ENCODE results near the gene CREB5. TPM values are rescaled to one million over a fixed set of nuclear protein-coding genes. Genes with fewer than 3 reads are reported as not detected.

The CREB5 gene
- total and polyA plus RNA-seq, 2 of the 8 experiments (the other 6 are each of a cell fraction or from before 2014, with no cell fraction given), result 2.4 to 2.7 TPM

DNA sequence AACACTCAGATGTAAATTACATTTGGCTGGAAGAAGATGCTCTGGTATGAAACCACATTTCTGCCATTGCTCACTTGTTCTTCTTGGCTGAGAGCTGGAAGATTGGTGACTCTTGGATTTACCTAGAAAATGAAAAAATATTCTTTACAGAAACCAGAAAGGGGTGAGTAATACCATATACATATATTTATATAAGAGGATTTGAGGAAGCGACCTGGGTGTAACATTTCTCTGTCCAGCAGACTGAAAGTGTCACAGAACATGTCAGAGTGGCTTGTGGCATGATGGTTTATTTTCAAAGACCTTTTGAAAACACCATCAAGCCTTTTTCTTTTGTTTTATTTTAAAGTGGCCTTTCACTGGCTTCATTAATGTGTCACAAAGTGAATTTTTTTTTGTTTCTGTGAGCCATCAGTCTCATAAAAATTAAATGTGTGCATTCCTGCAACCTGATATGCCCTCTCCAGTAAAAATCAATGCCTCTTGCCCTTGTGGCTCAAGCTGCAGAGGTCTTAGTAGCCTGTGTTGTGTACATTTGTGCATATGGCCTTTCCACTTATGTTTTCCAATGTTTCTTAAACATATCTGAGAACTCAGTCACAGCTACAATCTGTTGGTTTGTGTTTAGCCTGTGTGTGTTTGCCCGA, 23.5 kb downstream of the CREB5 start (continued):
- TF ChIP-seq HDAC2 (IDR thresholded peaks at IDR 0.05; ENCODE audit: borderline replicate concordance in 1 of 2, low read depth in 2 of 2, low read length in 2 of 2), result no peak
- TF ChIP-seq, protein P1, sequence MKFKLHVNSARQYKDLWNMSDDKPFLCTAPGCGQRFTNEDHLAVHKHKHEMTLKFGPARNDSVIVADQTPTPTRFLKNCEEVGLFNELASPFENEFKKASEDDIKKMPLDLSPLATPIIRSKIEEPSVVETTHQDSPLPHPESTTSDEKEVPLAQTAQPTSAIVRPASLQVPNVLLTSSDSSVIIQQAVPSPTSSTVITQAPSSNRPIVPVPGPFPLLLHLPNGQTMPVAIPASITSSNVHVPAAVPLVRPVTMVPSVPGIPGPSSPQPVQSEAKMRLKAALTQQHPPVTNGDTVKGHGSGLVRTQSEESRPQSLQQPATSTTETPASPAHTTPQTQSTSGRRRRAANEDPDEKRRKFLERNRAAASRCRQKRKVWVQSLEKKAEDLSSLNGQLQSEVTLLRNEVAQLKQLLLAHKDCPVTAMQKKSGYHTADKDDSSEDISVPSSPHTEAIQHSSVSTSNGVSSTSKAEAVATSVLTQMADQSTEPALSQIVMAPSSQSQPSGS (IDR thresholded peaks at IDR 0.05; ENCODE audit: low read length), result no peak
- TF ChIP-seq CBX8 (IDR thresholded peaks at IDR 0.05; ENCODE audit: borderline replicate concordance, low read depth, low read length), result no peak
- TF ChIP-seq GABPA (IDR thresholded peaks at IDR 0.05; ENCODE audit: borderline replicate concordance, insufficient read depth, low read length), result no peak
- no peak for TF ChIP-seq POLR2A (IDR thresholded peaks at IDR 0.05; ENCODE audit: control extremely low read depth in 1 of 2, low read depth in 2 of 2, low read length in 2 of 2)
- TF ChIP-seq SP2 (IDR thresholded peaks at IDR 0.05; ENCODE audit: low read length), result no peak
